Esophagus squamous epithelium (tissue), 4 donors: ENCODE measurements around the gene GALK1.

Experiments
- CTCF ChIP-seq, 6 experiments: fragments of 450-650 bp in 4 of 6; fragments of 200-600 bp in 2 of 6; sonication (generic) in 2 of 6; IDR thresholded peaks; one replicate each; pipeline ENCODE4 v1.5.1; 2016 to 2019; ENCODE audit warnings: antibody characterized with exemption in 6 of 6, mild to moderate bottlenecking in 4 of 6, moderate library complexity in 4 of 6
- POLR2A ChIP-seq, 4 donors: fragments of 450-650 bp; IDR thresholded peaks; one replicate each; pipeline ENCODE4 v1.6.1; 2017; ENCODE audit warnings: antibody characterized with exemption in 4 of 4, mild to moderate bottlenecking in 4 of 4, moderate library complexity in 3 of 4

GRCh38 chr17:75738218-75738802 is 26.7 kb downstream of the GALK1 start:
- TF ChIP-seq CTCF (IDR thresholded peaks at IDR 0.05) (no peak), POLR2A (IDR thresholded peaks at IDR 0.05) (no peak)
